NCI-H146 treated with DMSO at 0.1 percent for 48 hours (cell line): ENCODE measurements around the gene ARHGAP24.
"Not testable (repeated sequence)": the region's sequence is repeated elsewhere in the genome, so short reads cannot be mapped to it uniquely, and the experiment has no call there.

Experiments
- DNase-seq: peaks from one replicate; lab custom pipeline; 2025; ENCODE audit not compliant: unreplicated experiment; lab: John Stamatoyannopoulos, UW

The ARHGAP24 gene

DNA sequence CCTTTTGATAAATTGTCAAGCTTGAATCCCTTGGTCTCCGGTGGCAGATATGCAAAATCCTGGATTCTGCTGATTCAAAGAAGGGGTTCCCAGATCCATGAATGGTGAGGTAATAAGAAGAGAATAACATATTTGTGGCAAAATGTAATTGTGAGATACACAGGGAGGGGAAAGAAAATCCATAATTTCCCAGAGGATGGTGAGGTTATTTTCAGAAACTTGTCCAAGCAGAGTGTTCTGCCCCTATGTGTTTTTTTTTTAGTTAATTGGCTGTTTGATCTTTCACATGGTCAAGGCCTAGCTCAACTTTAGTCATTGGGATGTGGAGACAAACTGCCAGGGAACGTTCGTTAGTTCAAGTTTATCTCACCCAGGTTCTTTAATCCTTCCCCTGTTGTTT is 476.1 kb downstream of the ARHGAP24 start:
- no peak for DNase-seq

DNA sequence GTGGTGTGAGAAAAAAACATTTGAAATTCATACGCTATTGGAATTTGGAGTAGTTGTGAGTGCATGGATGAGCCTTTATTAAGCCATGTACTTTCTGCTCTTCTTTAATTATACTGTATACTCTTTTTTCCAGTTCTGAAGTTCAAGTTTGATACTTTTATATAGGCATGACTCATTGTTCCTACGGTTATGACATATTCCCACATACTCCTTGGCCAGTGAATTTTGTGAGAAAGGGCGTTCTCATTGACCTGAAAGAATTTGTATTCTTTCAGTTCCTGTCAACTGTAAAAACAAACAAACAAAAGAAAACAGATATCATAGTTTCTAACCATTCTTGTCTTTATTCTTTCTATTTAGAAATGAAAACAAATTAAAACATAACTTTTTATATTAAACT is 477.6 kb downstream of the ARHGAP24 start:
- no peak for DNase-seq

DNA sequence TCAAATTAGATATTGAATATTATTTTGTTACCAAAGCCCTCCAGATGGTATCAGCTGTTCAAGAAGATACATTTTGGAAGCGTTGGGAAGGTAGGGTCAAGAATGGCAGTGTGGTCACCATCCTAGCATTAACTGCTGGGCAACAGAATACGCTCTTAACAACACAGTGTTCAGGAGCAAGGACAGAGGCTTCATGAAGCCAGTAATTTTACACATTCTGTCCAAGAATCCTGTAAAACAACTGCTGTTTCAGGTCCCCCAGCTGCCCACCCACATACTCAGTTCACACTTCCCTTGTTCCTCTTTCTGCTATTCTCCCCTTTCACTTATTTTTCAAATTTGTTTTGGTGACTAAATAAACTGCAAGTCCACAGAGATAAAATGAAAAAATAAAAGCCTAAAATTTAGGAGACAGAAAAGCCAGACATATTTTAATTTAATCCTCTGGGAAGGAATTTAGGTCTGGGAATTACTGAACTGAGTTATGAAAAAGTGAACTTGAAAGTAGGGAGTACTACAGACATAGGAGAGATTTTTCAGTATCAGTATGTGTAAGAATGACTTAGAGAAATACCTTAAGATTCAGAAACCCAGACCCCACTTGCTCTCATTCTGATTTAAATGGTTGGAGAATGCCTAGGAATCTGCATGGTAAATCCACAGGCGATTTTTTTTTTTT is 478.2 kb downstream of the ARHGAP24 start:
- no peak for DNase-seq

DNA sequence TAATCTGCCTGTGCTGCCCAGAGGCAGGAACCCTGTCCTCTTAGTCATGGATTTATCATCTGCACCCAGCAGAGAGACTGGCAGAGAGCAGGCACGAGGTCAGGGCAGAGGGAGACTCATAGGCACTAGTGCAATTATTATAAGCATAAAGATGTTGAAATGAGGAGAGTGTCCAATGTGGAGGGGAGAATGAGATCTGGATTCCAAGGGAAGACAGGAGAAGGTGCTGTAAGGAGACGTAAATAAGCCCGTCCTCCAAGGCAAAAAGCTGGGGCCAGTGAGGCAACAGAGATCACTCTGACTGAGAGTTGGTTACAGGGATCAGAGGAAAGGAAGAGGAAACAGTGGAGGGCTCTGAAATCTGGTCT is 478.7 kb downstream of the ARHGAP24 start:
- no peak for DNase-seq

DNA sequence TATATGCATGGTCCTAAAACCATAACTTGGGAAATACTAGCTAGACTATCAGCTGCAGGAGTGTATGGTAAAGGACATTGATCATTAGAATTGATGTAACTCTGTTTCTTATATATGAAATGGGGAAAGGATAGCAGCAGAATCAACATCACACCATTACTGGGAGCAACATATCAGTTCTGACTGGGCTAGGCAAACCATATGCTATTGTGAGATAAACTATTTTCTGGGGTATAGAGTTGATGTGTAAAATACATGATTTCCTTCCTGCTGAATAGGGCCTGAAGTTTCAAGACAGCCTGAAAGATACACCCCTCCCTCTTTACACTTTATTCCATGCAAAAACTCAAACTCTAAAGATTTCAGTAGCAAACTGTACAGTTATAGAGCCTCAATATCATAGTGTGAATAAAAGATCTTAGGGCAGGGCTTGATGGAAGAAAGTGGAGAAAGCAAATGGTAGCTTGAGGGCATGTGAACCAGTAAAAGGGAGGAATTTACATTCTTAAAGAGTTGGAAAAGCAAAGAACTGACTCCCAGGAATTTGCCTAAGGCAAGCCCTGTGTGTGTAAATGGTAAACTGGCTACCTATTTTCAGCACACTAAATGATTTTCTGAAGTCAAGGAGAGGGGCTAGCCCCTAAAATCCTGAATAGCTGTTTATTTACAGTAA is 480.8 kb downstream of the ARHGAP24 start:
- no peak for DNase-seq

DNA sequence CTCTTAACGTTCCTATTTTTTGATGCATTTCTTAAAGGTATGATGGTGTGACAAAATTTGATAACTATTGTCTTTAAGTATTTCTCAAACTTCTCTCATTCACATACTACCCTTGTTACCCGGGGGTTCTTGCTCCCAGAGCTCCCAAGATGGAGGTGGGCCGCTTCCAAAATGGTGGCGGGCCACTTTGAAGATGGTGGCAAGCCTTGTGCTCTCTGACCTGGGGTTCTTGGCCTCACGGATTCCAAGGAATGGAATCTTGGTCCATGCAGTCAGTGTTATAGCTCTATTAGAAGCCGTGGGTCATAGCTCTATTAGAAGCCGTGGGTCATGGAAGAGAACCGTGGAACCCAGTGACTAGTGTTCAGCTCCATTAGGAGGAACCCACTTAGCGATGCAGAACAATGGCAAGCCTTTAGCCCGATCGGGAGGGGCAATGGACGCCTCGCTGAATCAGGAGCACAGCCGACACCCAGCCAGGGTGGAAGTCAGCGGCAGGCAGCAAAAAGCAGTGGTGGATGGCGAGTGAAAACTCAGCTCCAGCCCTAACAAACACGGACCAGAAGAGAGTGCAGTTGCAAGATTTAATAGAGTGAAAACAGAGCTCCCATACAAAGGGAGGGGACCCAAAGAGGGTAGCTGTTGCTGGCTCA is 481.5 kb downstream of the ARHGAP24 start:
- no peak for DNase-seq

DNA sequence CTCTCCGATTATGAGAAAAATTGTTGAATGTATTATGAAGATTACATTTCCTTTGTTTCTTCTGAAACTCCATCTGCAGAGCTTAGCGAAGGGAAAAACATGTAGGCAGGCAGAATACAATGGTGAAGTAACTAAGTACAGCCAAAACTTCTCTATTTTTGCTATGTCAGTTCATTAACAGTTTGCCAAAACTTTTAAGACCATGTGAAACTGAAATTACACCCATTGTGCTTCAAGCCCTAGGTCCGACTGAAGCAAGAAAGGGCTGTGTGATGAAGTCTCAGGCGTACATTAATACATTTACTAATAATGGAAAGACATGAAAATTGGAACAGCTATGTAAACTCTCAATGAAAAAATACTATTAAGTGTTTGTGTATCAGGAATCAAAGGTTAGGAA is 486.9 kb downstream of the ARHGAP24 start:
- DNase-seq = no peak

DNA sequence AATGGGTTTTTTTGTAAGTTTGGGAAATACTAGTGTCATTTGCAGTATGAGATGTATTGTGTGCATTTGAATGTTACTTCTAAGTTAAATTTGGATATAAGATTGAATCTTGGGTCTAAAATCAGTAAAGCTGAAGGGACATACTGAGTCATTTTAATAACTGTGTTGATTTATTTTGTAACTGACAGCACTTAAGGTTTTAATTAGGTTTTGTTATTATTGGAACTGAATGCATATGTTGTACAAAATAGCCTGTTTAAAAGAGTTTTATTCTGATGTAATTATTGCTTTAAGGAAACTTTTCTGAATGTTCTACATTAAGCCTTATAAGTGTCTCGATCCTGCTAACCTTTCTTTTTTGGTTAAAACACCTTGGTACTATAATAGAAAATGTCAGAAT is 488.3 kb downstream of the ARHGAP24 start:
- DNase-seq = no peak

DNA sequence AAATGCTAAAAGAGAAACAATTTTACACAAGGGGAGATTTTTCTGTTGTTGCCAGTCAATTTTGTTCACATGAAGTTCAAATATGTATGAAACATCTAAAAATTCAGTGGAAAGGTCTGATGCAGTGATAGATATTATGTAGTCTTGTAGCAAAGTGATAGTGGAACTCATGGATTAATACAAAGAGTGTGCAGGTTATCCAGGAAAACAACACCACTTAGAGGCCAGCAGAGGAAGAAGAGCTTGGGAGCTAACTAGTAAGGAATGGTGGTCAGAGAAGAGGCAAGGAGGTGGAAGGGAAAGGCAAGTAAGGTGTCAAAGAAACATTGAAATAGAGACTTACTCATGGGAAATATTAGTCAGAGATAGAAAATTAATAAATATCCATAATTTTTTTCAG is 489.3 kb downstream of the ARHGAP24 start:
- DNase-seq = no peak

DNA sequence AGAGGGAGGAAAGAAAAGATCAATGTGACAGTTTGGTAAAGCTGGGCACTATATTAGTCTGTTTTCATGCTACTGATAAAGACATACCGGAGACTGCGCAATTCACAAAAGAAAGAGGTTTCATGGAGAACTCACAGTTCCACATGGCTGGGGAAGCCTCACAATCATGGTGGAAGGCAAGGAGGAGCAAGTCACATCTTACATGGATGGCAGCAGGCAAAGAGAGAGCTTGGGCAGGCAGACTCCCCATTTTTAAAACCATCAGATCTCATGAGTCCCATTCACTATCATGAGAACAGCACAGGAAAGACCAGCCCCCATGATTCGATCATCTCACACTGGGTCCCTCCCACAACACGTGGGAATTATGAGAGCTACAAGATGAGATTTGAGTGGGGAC is 490.1 kb downstream of the ARHGAP24 start:
- not testable (repeated sequence) for DNase-seq

DNA sequence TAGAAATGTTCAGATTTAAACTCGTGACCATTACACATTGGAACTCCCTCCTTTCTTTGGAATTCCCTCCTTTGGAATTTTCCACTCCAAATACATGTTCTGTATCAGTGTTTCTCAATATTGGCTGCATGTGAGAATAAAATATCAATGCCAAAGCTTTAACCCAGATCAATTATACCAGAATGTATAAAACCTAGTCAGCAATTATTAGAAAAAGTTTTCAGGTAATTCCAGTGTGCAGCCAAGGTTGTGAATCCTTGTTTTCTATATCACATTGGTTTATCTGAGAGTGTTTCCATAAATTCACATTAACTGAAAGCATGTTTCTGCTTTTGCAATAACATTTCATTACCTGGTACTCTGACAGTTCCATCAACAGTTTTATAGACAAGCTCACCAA is 490.6 kb downstream of the ARHGAP24 start:
- no peak for DNase-seq

DNA sequence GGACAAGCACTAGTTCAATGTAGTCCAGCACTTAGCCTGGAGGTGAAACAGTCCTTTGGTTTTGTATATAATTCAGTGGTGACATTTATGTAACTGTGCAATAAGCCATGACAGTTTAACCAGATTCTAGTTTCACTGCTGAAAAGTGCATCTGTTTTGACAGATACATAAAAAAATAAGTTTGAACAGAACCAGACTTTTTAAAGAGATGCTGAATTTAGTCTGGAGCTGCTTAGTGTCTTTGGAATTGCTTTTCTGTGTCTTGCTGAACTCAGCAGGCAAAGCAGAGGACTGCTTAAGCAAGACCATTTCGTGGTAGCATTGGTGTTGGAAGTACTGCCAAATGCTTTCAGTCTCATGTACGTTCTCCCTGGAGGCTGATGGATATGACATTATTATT is 491.4 kb downstream of the ARHGAP24 start:
- no peak for DNase-seq

DNA sequence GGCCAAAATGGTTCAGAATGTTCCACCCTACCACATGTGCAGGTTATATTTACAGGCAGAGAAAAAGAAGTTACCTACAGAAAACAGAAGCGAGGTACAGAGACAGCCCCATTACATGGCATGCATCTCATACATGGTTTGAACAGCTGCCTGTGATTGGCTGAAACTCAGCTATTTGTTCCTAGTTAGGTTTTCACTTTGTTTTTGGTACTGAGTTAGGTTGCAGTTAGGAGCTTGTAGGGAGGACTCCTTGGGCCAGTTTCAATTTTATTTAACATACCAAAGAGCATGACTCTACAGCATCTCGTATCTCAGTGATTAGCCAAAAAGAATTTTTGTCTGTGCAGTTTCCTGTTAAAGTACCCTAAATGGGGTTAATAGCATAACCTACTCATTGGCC is 492.9 kb downstream of the ARHGAP24 start:
- no peak for DNase-seq

DNA sequence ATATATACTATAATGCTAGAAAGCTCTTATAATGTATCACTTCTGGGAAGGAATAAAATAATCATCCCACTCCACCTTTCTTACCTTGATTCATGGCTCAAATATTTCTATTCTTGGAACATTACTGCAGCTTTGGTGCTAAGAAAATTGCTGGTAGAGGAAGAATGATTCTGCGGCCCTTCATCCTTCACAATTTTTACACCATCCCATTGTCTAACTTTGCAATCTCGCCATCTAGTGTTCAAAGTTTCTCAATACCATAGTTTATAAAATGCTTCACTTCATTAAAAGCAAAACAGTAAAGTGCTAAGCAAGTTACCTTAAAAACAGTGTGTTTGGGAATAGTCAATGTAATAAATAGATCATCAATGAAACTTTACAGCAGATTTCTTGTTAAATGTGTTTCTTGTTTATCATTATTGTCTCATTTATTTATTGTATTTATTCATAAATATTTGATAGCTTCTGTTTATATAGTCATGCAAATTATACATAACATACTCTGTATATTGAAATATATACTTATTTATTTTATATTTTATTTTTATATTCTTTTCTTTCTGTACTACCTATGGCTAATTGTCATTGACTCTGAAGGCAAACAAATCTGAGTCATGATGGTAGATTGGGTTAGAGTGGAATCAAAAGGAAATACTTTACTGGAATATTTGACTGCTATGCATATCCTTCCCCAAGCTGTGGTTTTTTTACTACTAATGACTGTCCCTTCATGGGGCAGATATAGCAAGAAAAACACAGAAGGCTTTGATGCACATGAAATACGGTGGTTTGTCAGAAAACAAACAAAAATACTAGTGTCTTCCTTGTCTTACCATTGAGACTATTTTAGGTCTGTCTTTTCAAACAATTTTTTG is 494.2 kb downstream of the ARHGAP24 start:
- no peak for DNase-seq

DNA sequence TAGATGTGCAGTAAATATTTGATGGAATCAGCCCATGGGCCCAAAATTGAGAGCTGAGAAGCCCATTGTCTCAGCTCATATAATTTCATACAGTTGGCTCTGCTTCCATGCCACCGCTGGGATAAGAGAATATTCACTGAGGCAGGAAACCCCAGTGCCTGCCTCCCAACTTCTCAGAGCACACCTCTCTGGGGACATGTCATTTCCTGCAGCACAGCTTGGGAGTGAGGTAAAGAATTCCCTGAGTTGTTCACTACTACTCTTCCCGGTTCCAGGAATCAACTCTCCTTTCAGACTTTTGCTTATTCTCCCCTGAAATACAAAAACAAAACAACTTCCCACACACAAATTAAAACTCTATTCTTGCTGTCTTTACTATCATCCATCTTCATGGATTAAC is 495.6 kb downstream of the ARHGAP24 start:
- no peak for DNase-seq

DNA sequence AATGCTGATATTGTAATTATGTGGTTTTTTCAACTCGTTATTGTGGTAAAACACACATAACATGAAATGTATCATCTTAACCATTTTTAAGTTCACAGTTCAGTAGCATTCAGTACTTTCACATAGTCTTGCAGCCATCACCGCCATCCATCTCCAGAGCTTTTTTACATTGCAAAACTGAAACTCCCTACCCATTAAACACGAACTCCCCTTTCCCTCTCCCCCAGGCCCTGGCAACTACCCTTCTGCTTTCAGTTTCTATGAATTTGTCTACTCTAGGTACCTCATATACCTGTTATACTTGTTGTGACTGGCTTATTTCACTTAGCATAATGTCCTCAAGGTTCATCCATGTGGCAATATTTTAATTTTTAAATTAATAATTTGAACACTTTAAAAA is 504.3 kb downstream of the ARHGAP24 start:
- DNase-seq = no peak

DNA sequence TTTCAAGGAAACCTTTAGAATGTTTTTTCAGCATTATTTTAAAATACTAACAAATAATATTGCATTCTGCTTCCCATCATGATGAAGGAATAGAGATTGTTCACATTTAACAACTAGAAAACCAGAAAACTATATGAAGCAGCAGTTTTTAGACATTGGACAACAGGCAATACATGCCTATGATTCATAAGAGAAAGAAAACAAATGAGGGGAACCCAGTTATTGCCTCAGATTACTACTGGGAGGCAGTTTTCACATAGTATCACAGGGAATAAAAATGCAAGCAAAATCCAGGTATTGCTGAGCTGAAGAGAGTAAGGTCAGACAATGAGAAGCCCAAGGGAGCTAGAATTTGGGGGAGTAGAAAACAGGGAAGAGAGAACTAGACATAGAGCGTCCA is 511.3 kb downstream of the ARHGAP24 start:
- DNase-seq = no peak

DNA sequence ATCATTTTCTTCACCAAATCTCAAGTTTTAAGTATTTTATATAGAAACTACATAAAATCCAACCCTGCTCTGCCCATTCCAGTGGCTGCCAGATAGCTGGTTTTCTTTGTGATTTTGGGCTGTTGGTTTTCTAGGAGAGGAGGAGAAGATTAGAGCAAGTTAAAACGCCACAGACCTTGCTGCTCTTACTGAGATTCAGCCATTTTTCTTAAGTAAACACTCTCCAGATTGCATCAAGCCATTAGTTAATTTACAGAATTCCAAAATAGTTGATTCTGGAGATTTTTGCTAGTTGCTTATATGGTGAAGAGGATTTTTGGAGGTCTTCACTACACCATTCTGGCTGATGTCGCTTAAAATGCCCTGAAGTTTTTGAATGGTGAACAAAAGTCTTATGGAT is 518.7 kb downstream of the ARHGAP24 start:
- no peak for DNase-seq

DNA sequence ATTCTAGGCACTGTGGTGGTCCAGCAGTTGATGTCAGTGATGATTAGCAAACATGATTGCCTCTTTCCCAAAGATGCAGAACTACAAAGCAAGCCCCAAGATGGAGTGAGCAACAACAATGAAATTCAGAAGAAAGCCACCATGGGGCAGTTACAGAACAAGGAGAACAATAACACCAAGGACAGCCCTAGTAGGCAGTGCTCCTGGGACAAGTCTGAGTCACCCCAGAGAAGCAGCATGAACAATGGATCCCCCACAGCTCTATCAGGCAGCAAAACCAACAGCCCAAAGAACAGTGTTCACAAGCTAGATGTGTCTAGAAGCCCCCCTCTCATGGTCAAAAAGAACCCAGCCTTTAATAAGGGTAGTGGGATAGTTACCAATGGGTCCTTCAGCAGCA is 519.6 kb downstream of the ARHGAP24 start:
- no peak for DNase-seq

DNA sequence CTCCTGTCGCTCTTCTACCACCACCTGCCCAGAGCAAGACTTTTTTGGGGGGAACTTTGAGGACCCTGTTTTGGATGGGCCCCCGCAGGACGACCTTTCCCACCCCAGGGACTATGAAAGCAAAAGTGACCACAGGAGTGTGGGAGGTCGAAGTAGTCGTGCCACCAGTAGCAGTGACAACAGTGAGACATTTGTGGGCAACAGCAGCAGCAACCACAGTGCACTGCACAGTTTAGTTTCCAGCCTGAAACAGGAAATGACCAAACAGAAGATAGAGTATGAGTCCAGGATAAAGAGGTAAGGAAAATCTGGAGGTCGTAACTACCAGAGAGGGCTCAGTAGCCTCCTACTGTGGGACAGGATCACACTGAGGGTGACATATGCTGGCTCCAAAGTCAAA is 520.4 kb downstream of the ARHGAP24 start:
- no peak for DNase-seq

DNA sequence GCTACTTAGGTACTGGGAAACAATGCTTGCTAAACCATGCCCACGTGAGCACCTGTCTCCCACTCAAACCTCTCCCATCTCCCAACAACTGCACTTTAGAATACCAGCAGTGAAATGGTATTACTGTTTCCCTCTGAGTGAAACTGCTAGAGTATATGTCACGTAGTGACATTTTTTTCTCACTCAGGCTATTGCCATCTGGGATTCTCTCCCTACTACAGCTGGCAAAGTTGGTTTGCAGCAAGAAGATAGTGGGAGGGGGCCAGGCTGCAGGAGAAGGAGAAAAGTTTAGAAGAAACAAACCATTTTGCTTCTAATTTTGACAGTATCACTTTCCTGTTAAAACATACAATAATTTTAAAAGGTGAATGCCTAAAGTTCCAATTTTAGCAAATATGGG is 526.6 kb downstream of the ARHGAP24 start:
- DNase-seq = no peak

DNA sequence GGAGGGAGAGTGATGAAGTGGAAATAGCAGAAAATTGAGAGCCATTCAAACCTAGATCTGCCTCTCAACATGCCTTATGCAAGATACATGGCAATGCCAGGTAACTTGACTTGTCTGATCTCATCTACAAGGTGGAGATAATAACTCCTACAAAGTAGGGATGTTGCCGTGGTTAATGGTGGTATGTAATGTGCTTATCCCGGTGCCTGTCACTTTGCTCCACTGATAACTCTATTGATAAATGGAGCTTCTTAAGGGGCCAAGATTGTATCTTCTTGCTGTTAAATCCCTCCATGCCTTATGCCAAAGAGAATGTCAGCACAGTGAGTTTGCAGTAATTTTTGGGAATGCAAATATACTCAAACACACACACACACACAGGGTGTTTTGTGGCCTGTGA is 529.1 kb downstream of the ARHGAP24 start:
- DNase-seq = no peak
